T-helper 2 cell treated with Interferon-gamma antibody and Interleukin-4, amounts not matched to agents 5 μg/mL and 100 μg/mL, for 36 hours (primary cell): ENCODE results near the gene PKNOX1.
"Not testable (repeated sequence)": the region's sequence is repeated elsewhere in the genome, so short reads cannot be mapped to it uniquely, and the experiment has no call there.

Source experiments
- DNase-seq: peaks from one replicate; pipeline ENCODE4 v3.0.0; 2021; ENCODE audit warnings: low spot score
- H3K27ac Mint-ChIP-seq: one replicate; pipeline ENCODE4 v1.8.0; 2021; ENCODE audit warnings: mild to moderate bottlenecking, mixed read lengths
- H3K27me3 Mint-ChIP-seq: one replicate; pipeline ENCODE4 v1.8.0; 2021; ENCODE audit warnings: low read depth, mixed read lengths
- H3K36me3 Mint-ChIP-seq: one replicate; pipeline ENCODE4 v1.8.0; 2021; ENCODE audit warnings: low read depth, mixed read lengths
- H3K4me1 Mint-ChIP-seq: one replicate; pipeline ENCODE4 v1.8.0; 2021; ENCODE audit warnings: low read depth, mixed read lengths
- H3K4me3 Mint-ChIP-seq: one replicate; pipeline ENCODE4 v1.8.0; 2022; ENCODE audit warnings: mild to moderate bottlenecking, moderate library complexity, mixed read lengths
- H3K9me3 Mint-ChIP-seq: one replicate; pipeline ENCODE4 v1.8.0; 2021; ENCODE audit warnings: mixed read lengths

Gene PKNOX1, protein sequence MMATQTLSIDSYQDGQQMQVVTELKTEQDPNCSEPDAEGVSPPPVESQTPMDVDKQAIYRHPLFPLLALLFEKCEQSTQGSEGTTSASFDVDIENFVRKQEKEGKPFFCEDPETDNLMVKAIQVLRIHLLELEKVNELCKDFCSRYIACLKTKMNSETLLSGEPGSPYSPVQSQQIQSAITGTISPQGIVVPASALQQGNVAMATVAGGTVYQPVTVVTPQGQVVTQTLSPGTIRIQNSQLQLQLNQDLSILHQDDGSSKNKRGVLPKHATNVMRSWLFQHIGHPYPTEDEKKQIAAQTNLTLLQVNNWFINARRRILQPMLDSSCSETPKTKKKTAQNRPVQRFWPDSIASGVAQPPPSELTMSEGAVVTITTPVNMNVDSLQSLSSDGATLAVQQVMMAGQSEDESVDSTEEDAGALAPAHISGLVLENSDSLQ

DNA sequence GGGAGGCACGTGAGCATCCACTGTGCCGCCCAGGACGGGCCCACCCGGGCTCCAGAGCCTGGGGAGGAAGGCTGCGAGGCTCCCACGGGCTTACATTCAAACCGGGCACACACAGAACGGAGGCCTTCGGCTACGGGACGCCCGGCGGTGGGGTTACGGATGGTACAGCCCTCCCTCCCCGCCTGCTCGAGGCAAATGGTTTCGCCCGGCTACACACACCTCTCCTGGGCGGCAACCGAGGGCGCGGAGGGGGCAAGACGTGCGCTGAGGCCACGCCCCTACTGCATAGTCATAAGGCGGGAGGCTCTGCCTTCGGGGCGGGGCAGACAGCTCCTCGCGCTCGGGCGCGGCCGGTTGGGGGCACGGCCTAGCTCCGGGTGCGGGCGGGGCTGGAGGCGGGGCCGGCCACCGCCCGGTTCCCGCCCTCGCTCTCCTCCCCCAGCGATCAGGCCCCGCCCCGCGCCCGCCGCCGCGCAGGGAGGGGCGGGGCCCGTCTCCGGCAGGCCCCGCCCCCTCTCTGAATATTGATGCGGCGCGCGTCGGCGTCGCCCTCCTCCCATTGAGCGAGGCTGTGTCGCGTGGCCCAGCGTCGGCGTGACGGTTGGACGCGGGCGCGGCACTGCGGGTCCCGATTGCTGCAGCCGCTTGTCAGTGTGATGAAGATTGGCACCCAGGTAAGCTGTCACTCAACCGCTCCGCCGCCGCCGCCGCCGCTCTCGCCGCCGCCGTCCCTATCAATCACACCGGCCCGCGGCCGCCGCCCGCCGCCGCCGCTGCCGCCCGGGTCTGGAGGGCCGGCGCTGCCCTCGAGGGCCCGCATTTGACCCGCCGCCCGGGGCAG is at the start of gene PKNOX1:
Gene PKNOX1, plus strand, starts transcription at position 572 of the 841 bp plus-strand sequence. CDS start 29,820 bp downstream, outside the sequence.
- Mint-ChIP-seq H3K4me3 (peak within 1 kb of the TSS; percentile 87), H3K27ac (peak within 1 kb of the TSS; percentile 94), H3K4me1 (peaks cover 20% of the 10 kb centered on the region), H3K9me3 (no peaks in the 10 kb centered on the region), H3K36me3 (peaks cover 19% of the 10 kb centered on the region), H3K27me3 (no peaks in the 10 kb centered on the region)
- DNase-seq, result peak; percentile 98

DNA sequence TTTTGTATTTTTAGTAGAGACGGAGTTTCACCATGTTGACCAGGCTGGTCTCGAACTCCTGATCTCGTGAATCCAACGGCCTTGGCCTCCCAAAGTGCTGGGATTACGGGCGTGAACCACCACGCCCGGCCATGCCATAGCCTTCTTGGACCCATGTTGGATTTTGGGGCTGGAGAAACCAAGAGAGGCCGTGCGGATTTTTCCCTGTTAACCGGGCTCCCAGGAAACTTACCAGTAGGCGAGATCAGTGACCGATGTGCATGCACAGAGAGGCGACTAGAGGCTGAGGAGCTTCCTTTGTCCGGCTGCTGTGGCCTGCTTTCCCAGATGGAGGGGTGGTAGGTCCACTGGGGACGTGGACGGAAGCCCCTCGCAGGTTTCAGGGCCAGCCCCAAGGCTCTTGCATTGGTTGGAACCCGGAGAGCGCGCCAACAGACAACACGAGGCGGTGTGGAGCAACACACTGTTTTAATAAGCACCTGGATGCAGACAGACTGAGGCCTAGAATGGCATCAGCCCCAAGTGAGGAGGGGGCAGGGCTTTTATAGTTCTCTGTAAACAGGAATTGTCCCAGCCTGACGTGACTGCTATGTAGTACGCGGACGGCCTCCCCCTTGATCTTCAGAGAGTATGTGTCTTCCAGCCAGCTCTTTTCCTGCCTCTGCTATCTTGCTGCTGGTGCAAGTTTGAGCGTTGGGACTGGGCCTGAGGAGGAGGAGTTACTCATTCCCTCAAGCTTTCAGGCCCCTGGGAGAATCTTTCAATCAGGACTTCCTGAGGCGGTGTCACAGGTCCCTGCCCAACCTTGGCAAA is 49.0 kb upstream of the PKNOX1 start, which contains the start of gene ERVH48-1:
Gene ERVH48-1, minus strand, starts transcription at position 517 of the 813 bp plus-strand sequence. CDS start 6,624 bp downstream, outside the sequence.
- Mint-ChIP-seq H3K27ac (peak within 1 kb of the TSS; percentile 82), H3K27me3 (no peaks in the 10 kb centered on the region), H3K9me3 (no peaks in the 10 kb centered on the region), H3K4me1 (peaks cover 16% of the 10 kb centered on the region), H3K36me3 (no peaks in the 10 kb centered on the region), H3K4me3 (peak within 1 kb of the TSS; percentile 62)
- no peak for DNase-seq

DNA sequence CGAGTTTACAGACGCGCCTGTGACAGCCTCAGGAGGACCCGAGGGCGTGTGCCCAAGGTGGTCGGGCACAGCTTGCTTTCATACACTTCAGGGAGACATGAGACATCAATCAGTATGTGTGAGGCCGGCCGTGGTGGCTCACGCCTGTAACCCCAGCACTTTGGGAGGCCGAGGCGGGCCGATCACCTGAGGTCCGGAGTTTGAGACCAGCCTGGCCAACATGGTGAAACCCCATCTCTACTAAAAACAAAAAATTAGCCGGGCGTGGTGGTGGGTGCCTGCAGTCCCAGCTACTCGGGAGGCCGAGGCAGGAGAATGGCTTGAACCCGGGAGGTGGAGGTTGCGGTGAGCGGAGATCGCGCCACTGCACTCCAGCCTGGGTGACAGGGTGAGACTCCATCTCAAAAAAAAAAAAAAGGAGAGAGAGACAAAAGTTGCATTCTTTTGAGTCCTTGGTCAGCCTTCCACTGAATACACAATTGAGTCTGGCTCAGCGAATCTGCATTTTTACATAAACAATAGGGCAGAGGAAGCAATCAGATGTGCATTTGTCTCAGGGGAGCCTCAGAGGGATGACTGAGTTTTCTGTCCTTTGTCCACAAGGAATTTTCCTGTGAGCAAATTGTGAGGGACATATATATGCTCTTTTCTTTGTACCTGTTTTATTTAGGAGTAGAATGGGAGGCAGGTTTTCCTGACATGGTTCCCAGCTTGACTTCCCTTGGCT is 46.7 kb upstream of the PKNOX1 start:
- not testable (repeated sequence) for DNase-seq, H3K36me3 Mint-ChIP-seq, H3K4me3 Mint-ChIP-seq, H3K27ac Mint-ChIP-seq, H3K27me3 Mint-ChIP-seq, H3K9me3 Mint-ChIP-seq
- peaks cover 16% of the 10 kb centered on the region for H3K4me1 Mint-ChIP-seq

DNA sequence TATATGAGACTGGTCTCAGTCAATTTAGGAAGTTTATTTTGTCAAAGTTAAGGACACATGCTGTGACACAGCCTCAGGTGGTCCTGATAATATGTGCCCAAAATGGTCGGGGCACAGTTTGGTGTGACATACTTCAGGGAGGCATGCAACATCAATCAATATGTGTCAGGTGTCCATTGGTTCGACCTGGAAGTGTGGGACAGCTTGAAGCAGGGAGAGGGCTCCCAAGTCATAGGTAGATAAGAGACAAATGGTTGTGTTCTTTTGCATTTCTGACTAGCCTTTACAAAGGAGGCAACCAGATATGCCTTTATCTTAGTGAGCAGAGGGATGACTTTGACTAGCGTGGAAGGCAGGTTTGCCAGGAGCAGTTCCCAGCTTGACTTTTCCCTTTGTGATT is 44.4 kb upstream of the PKNOX1 start:
- H3K27me3 Mint-ChIP-seq, result no peaks in the 10 kb centered on the region
- no peaks in the 10 kb centered on the region for H3K9me3 Mint-ChIP-seq
- no peaks in the 10 kb centered on the region for H3K36me3 Mint-ChIP-seq
- H3K4me3 Mint-ChIP-seq, result no peak overlapping the region
- H3K27ac Mint-ChIP-seq, result no peak overlapping the region
- peaks cover 4% of the 10 kb centered on the region for H3K4me1 Mint-ChIP-seq
- DNase-seq, result no peak

DNA sequence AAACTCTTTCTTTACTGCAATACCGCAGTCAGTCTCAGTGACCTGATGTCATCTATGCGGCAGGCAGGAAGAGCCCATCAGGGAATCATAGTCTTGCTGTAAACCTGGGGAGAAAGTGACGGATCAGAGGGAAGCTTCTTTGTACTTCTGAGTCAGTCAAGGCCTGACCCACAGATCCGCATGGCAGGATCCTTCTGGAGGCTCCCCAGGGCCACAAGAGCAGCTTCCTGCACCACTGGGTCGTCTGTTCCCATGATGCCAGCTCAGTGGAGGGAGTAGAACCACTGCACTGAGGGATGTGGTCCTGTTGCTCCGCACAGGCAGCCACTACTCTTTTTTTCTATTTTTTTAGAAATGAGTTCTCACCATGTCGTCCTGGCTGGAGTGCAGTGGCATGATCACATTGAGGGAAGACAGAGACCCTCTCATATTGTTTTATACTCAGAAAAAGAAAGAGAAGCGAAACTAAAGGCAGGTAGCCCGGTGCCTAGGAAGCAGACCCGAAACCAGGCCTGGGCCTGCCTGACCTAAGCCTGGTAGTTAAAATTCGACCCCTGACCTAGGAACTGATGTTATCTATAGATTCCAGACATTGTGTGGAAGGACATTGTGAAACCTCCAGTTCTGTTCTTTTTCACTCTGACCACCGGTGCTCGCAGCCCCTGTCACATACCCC is 42.7 kb upstream of the PKNOX1 start:
- H3K36me3 Mint-ChIP-seq, result no peaks in the 10 kb centered on the region
- H3K27ac Mint-ChIP-seq, result no peak overlapping the region
- no peaks in the 10 kb centered on the region for H3K9me3 Mint-ChIP-seq
- DNase-seq, result no peak
- no peaks in the 10 kb centered on the region for H3K27me3 Mint-ChIP-seq
- peaks cover 2% of the 10 kb centered on the region for H3K4me1 Mint-ChIP-seq
- no peak overlapping the region for H3K4me3 Mint-ChIP-seq

DNA sequence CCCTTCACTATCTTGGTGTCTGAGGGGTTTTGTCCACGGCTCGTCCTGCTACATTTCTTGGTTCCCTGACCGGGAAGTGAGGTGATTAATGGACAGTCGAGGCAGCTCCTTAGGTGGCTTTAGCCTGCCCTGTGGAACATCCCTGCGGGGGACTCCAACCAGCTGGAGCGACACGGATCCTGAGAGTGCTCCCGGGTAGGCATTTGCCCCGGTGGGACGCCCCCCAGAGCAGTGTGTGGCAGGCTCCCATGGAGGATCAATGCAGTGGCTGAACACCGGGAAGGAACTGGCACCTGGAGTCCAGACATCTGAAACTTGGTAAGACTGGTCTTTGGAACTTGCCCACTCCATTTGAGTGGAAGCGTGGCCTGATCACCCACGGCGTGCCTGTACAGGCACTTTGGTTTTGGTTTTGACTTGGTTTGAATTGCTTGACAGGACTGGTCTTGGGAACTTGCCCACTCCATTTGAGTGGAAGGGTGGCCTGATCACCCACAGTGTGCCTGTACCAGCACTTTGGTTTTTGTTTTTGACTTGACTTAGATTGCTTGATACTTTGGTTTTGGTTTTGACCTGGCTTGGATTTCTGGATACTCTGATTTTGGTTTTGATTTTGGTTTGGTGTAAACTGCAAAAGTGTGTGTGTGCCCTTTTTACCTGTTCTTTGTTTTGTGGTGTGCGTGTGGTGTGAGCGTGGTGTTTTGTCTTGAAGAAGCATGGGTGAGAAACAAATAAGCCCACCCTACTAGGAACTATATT is 41.8 kb upstream of the PKNOX1 start:
- DNase-seq, H3K36me3 Mint-ChIP-seq, H3K4me1 Mint-ChIP-seq, H3K27me3 Mint-ChIP-seq, H3K4me3 Mint-ChIP-seq, H3K9me3 Mint-ChIP-seq, H3K27ac Mint-ChIP-seq: not testable (repeated sequence)

DNA sequence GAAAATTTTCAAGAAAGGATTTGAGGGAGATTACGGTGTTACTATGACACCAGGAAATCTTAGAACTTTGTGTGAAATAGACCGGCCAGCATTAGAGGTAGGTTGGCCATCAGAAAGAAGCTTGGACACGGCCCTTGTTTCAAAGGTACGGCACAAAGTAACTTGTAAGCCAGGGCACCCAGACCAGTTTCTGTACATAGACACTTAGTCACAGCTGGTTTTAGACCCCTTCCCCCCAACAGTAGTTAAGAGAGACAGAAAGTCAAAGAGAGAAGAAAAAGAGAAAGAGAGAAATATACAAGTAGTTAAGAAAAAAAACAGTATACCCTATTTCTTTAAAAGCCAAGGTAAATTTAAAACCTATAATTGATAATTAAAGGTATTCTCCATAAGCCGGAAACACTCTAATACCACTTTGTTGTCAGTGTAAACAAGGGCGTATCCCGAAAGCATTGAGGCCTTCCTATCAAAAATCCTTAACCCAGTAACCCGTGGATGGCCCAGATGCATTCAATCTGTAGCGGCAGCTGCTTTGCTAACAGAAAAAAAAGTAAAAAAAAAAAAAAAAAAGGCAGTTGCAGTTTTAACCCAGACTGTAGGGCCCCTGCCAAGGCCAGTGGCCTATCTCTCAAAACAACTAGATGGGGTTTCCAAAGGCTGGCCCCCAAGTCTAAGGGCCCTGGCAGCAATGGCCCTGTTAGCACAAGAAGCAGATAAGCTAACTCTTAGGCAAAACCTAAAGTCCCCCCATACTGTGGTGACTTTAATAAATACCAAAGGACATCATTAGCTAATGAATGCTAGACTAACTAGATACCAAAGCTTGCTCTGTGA is 41.0 kb upstream of the PKNOX1 start:
- not testable (repeated sequence) for DNase-seq, H3K9me3 Mint-ChIP-seq, H3K4me3 Mint-ChIP-seq, H3K4me1 Mint-ChIP-seq, H3K27me3 Mint-ChIP-seq, H3K36me3 Mint-ChIP-seq, H3K27ac Mint-ChIP-seq

DNA sequence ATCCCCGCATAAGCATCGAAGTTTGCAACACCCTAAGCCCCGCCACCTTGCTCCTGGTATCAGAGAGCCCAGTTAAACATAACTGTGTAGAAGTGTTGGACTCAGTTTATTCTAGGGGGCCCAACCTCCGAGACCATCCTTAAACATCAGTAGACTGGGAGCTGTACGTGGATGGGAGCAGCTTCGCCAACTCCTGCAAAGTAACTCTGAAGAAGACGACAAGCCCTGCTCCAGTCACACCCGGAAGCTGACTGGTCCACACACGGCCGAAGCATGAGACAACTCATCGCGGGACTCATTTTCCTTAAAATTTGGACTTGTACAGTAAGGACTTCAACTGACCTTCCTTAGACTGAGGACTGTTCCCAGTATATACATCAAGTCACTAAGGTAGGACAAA is 40.4 kb upstream of the PKNOX1 start:
- DNase-seq, H3K27ac Mint-ChIP-seq, H3K9me3 Mint-ChIP-seq, H3K36me3 Mint-ChIP-seq, H3K4me3 Mint-ChIP-seq, H3K4me1 Mint-ChIP-seq, H3K27me3 Mint-ChIP-seq: not testable (repeated sequence)

DNA sequence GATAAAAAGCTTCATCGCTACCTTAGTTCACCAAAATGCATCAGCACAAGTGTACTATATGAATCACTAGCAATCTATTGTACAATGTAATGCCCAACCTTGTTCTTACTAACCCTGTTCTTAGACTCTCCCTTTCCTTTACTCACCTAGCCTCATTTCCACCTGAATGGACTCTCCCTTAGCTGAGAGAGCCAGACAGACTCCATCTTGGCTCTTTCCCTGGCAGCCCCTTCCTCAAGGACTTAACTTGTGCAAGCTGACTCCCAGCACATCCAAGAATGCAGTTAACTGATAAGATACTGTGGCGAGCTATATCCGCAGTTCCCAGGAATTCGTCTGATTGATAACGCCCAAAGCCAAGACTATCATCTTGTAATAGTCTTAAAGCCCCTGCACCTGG is 38.0 kb upstream of the PKNOX1 start:
- not testable (repeated sequence) for DNase-seq, H3K27me3 Mint-ChIP-seq, H3K27ac Mint-ChIP-seq, H3K9me3 Mint-ChIP-seq, H3K4me3 Mint-ChIP-seq, H3K4me1 Mint-ChIP-seq, H3K36me3 Mint-ChIP-seq

DNA sequence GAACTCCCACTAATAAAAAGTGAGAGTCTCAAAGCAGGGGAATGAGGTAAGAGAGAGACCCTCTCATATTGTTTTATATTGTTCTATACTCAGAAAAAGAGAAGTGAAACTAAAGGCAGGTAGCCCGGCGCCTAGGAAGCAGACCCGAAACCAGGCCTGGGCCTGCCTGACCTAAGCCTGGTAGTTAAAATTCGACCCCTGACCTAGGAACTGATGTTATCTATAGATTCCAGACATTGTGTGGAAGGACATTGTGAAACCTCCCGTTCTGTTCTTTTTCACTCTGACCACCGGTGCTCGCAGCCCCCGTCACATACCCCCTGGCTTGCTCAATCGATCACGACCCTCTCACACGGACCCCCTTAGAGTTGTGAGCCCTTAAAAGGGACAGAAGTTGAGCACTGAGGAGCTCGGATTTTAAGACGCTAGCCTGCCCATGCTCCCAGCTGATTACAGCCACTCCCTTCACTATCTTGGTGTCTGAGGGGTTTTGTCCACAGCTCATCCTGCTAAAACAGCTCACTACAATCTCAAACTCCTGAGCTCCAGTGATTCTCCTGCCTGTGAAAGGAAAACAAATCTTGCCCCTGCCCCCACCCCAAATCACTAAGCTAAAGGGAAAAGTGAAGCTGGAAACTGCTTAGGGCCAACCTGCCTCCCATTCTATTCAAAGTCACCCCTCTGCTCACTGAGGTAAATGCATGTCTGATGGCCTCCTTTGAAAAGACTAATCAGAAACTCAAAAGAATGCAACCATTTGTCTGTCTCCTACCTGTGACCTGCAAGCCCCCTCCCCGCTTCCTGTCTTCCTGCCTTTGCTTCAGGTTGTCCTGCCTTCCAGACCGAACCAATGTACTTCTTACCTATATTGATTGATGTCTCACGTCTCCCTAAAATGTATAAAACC is 37.1 kb upstream of the PKNOX1 start:
- H3K4me1 Mint-ChIP-seq, H3K4me3 Mint-ChIP-seq, H3K27ac Mint-ChIP-seq, H3K9me3 Mint-ChIP-seq, H3K27me3 Mint-ChIP-seq, DNase-seq, H3K36me3 Mint-ChIP-seq: not testable (repeated sequence)

DNA sequence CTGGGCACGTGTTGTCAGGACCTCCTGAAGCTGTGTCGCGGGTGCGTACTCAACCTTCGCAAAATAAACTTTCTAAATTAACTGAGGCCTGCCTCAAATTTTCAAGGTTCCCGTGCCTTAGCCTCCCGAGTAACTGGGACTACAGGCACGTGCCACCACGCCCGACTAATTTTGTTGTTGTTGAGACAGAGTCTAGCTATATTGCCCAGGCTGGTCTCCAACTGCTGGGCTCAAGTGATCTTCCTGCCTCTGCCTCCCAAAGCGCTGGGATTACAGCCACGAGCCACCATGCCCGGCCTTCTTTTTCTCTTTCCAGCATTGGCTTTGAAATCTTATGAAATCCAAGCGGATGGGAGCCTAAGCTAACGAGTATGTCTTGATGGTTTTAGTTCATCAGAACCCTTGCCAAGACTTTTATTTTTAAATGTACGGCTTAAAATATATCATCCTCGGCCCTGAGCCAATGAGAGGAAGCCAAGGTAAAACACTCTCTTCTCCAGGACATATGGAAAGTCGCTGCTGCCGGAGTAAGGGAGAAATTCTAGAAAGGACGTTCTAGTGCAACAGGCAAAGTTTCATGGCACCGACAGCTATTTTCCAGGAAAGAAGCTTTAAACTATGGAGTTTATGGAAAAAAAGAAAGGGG is 36.3 kb upstream of the PKNOX1 start:
- no peak overlapping the region for H3K27ac Mint-ChIP-seq
- no peak for DNase-seq
- no peak overlapping the region for H3K4me3 Mint-ChIP-seq
- H3K27me3 Mint-ChIP-seq, result no peaks in the 10 kb centered on the region
- no peaks in the 10 kb centered on the region for H3K36me3 Mint-ChIP-seq
- peaks cover 2% of the 10 kb centered on the region for H3K4me1 Mint-ChIP-seq
- no peaks in the 10 kb centered on the region for H3K9me3 Mint-ChIP-seq
